Neural progenitor cell (in vitro differentiated cells): ENCODE data around the gene PCDH1. TPM values are rescaled to one million over a fixed set of nuclear protein-coding genes. Genes with fewer than 3 reads are reported as not detected.

Experiments
- DNase-seq: peaks from one replicate; pipeline ENCODE4 v3.0.0-alpha.2; 2016; ENCODE audit warnings: low spot score
- H2AFZ ChIP-seq: fragments of 200-600 bp; sonication (generic); replicated peaks from 2 replicates; pipeline ENCODE4 v1.6.1; 2016; ENCODE audit warnings: antibody characterized with exemption
- H3F3A ChIP-seq: fragments of 200-600 bp; sonication (generic); 2 replicates; pipeline ENCODE4 v1.6.1; 2016; ENCODE audit warnings: antibody characterized with exemption, low read depth
- H3K27ac ChIP-seq: fragments of 200-600 bp; sonication (generic); 2 replicates; pipeline ENCODE4 v1.5.1; 2016; ENCODE audit warnings: mild to moderate bottlenecking
- H3K27me3 ChIP-seq: fragments of 200-600 bp; sonication (generic); 2 replicates; pipeline ENCODE4 v1.6.1; 2016; ENCODE audit warnings: mild to moderate bottlenecking, moderate library complexity
- H3K36me3 ChIP-seq: fragments of 200-600 bp; sonication (generic); 2 replicates; pipeline ENCODE4 v1.5.1; 2016
- H3K4me1 ChIP-seq: fragments of 200-600 bp; sonication (generic); 2 replicates; pipeline ENCODE4 v1.6.1; 2016; ENCODE audit warnings: mixed run types
- H3K4me2 ChIP-seq: fragments of 200-600 bp; sonication (generic); 2 replicates; pipeline ENCODE4 v1.6.1; 2016
- H3K4me3 ChIP-seq: fragments of 200-600 bp; sonication (generic); 2 replicates; pipeline ENCODE4 v1.5.1; 2016
- H3K79me2 ChIP-seq: fragments of 200-600 bp; sonication (generic); 2 replicates; pipeline ENCODE4 v1.6.1; 2016; ENCODE audit warnings: low read depth
- H3K9ac ChIP-seq: fragments of 200-600 bp; sonication (generic); 2 replicates; pipeline ENCODE4 v1.6.1; 2016
- H3K9me3 ChIP-seq: fragments of 200-600 bp; sonication (generic); 2 replicates; pipeline ENCODE4 v1.5.1; 2016; ENCODE audit warnings: low read depth
- H4K20me1 ChIP-seq: fragments of 200-600 bp; sonication (generic); 2 replicates; pipeline ENCODE4 v1.6.1; 2016; ENCODE audit warnings: low read depth
- H3K27ac Mint-ChIP-seq: 3 replicates; pipeline ENCODE4 v1.8.0; 2021; ENCODE audit warnings: mixed read lengths
- H3K27me3 Mint-ChIP-seq: 2 replicates; pipeline ENCODE4 v1.8.0; 2022; ENCODE audit warnings: low read depth, mild to moderate bottlenecking, inconsistent platforms, moderate library complexity, mixed read lengths; ENCODE audit not compliant: insufficient read depth
- H3K36me3 Mint-ChIP-seq: 3 replicates; pipeline ENCODE4 v1.8.0; 2021; ENCODE audit warnings: mixed read lengths
- H3K4me1 Mint-ChIP-seq: 3 replicates; pipeline ENCODE4 v1.8.0; 2021; ENCODE audit warnings: mixed read lengths
- H3K4me3 Mint-ChIP-seq: 3 replicates; pipeline ENCODE4 v1.8.0; 2021; ENCODE audit warnings: mild to moderate bottlenecking, moderate library complexity, mixed read lengths
- H3K9me3 Mint-ChIP-seq: 3 replicates; pipeline ENCODE4 v1.8.0; 2020; ENCODE audit warnings: mixed read lengths
- CTCF ChIP-seq: fragments of 200-600 bp; sonication (generic); IDR thresholded peaks from 2 replicates; pipeline ENCODE4 v1.5.1; 2017; ENCODE audit warnings: antibody characterized with exemption, mild to moderate bottlenecking
- EZH2 ChIP-seq: fragments of 200-600 bp; sonication (generic); IDR thresholded peaks from 2 replicates; pipeline ENCODE4 v1.6.1; 2017; ENCODE audit warnings: antibody characterized with exemption, mild to moderate bottlenecking, moderate library complexity
- EZH2phosphoT487 ChIP-seq: fragments of 200-600 bp; sonication (generic); IDR thresholded peaks from 2 replicates; pipeline ENCODE4 v1.6.1; 2017; ENCODE audit warnings: antibody characterized with exemption
- total RNA-seq: library from RNA; depleted of rRNA; stranded (reverse); fragments of >200 nt; gene quantifications from 2 replicates; pipeline ENCODE4 v1.2.3, GENCODE V29; 2015; ENCODE audit warnings: low replicate concordance

Gene PCDH1
- total RNA-seq, 1 donor from 2014 or later: 24.8 TPM

DNA sequence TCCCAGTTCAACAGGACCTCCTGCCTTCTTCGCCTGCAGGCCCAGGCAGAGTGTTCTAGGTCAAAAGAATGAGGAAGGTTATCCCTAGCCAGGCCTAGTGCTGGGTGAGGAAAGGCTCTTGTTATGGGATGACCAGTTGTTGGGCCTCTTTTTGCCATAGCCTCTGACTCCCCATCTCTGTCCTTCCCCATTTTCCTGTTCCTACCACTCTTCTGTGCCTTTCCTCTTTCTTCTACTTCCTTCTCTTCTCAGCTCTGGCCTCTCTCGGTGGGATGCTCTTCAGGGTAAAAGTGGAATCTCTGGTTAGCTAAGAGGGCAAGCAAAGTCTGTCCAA, 1.2 kb upstream of the PCDH1 start:
- H3K27me3 Mint-ChIP-seq: peaks cover 30% of the 10 kb centered on the region
- Histone ChIP-seq H3K4me1 (peaks cover 54% of the 10 kb centered on the region), H3K4me3 (peak overlapping the region; percentile 0), H3K27me3 (peaks cover 13% of the 10 kb centered on the region), H3K4me2 (peak overlapping the region; percentile 97), H3K27ac (no peak overlapping the region), H2AFZ (no peak overlapping the region), H3F3A (peaks cover 77% of the 10 kb centered on the region), H3K9me3 (no peaks in the 10 kb centered on the region), H3K9ac (no peak overlapping the region), H4K20me1 (peaks cover 40% of the 10 kb centered on the region), H3K79me2 (peaks cover 36% of the 10 kb centered on the region), H3K36me3 (no peaks in the 10 kb centered on the region)
- TF ChIP-seq EZH2phosphoT487 (no peak), EZH2 (no peak), CTCF (no peak)
- no peaks in the 10 kb centered on the region for H3K9me3 Mint-ChIP-seq
- H3K4me1 Mint-ChIP-seq: peaks cover 68% of the 10 kb centered on the region
- peak overlapping the region; percentile 1 for H3K27ac Mint-ChIP-seq
- no peak for DNase-seq
- H3K36me3 Mint-ChIP-seq: no peaks in the 10 kb centered on the region
- peak overlapping the region; percentile 84 for H3K4me3 Mint-ChIP-seq

GRCh38 chr5:141878711-141879425, 658 bp upstream of the PCDH1 start:
- H4K20me1 ChIP-seq: peaks cover 39% of the 10 kb centered on the region
- TF ChIP-seq EZH2 (no peak), EZH2phosphoT487 (no peak), CTCF (peak; percentile 97)
- H3K27me3 ChIP-seq: peaks cover 8% of the 10 kb centered on the region
- Mint-ChIP-seq H3K4me1 (peaks cover 69% of the 10 kb centered on the region), H3K27me3 (peaks cover 30% of the 10 kb centered on the region), H3K4me3 (peak overlapping the region; percentile 84), H3K9me3 (no peaks in the 10 kb centered on the region), H3K36me3 (no peaks in the 10 kb centered on the region), H3K27ac (peak overlapping the region; percentile 1)
- H2AFZ ChIP-seq: peak overlapping the region; percentile 79
- peaks cover 81% of the 10 kb centered on the region for H3F3A ChIP-seq
- H3K4me2 ChIP-seq: peak overlapping the region; percentile 97
- H3K9ac ChIP-seq: no peak overlapping the region
- no peaks in the 10 kb centered on the region for H3K9me3 ChIP-seq
- peak; percentile 96 for DNase-seq
- H3K36me3 ChIP-seq: no peaks in the 10 kb centered on the region
- H3K79me2 ChIP-seq: peaks cover 42% of the 10 kb centered on the region
- peak overlapping the region; percentile 97 for H3K4me3 ChIP-seq
- peaks cover 59% of the 10 kb centered on the region for H3K4me1 ChIP-seq
- peak overlapping the region; percentile 78 for H3K27ac ChIP-seq

- Histone ChIP-seq H2AFZ (no peak overlapping the region), H3K27ac (peak overlapping the region; percentile 72), H3K4me2 (peak overlapping the region; percentile 94), H4K20me1 (peaks cover 27% of the 10 kb centered on the region), H3K4me1 (peaks cover 61% of the 10 kb centered on the region), H3K36me3 (no peaks in the 10 kb centered on the region), H3F3A (peaks cover 88% of the 10 kb centered on the region), H3K27me3 (peaks cover 4% of the 10 kb centered on the region), H3K4me3 (peak overlapping the region; percentile 97), H3K9ac (peak overlapping the region; percentile 54), H3K9me3 (no peaks in the 10 kb centered on the region), H3K79me2 (peaks cover 49% of the 10 kb centered on the region)
- peak; percentile 18 for DNase-seq
- Mint-ChIP-seq H3K27ac (no peak overlapping the region), H3K9me3 (no peaks in the 10 kb centered on the region), H3K36me3 (no peaks in the 10 kb centered on the region), H3K27me3 (peaks cover 30% of the 10 kb centered on the region), H3K4me3 (peak overlapping the region; percentile 89), H3K4me1 (peaks cover 71% of the 10 kb centered on the region)
- no peak for TF ChIP-seq CTCF
- no peak for TF ChIP-seq EZH2phosphoT487
- TF ChIP-seq EZH2: no peak
These were observed 639 bp downstream of the PCDH1 start for GRCh38 chr5:141877356-141878185.
